HL-60 (cell line): ENCODE measurements around the gene PPP1R9A.

Experiments used
- GABPA ChIP-seq: IDR thresholded peaks from 2 replicates; pipeline ENCODE4 v1.6.1; 2012; ENCODE audit warnings: low read depth
- POLR2AphosphoS5 ChIP-seq: IDR thresholded peaks from 2 replicates; pipeline ENCODE4 v1.6.1; 2012; ENCODE audit warnings: low read depth
- REST ChIP-seq: IDR thresholded peaks from 2 replicates; pipeline ENCODE4 v1.6.1; 2012; ENCODE audit warnings: low read depth; ENCODE audit not compliant: insufficient replicate concordance
- SPI1 ChIP-seq: IDR thresholded peaks from 2 replicates; pipeline ENCODE4 v1.6.1; 2012; ENCODE audit warnings: low read depth, mild to moderate bottlenecking, borderline replicate concordance
- TF ChIP-seq, protein P1 (sequence below): IDR thresholded peaks from one replicate; pipeline ENCODE4 v1.5.1; 2011; ENCODE audit warnings: low read length, control low read depth, inconsistent platforms; ENCODE audit not compliant: insufficient read depth

DNA sequence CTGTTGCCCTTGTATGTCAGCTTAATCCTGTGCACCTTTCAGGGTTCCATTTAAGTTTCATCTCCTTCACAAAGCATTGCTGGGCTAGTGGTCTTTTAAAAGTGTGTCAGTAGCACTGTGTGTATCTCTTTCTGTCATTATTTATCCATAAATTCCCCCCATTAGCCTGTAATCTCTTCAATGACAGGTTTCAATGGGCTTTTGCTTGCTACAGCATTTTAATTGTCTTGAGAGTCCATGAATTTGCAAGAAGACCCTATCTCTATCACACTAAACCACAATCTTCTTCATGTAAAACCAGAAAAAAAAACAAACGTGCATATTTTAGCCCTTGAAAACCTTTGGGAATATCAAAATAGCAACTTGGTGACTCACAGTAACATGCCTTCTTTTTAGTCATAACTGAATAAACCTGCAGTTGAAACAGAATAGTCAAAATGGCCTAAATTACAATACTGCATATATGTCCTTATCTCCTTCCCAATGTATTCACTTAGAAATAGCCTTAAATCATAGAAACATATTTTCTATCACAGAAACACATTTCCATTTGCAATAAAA is 298.4 kb downstream of the PPP1R9A start:
- TF ChIP-seq, protein P1, sequence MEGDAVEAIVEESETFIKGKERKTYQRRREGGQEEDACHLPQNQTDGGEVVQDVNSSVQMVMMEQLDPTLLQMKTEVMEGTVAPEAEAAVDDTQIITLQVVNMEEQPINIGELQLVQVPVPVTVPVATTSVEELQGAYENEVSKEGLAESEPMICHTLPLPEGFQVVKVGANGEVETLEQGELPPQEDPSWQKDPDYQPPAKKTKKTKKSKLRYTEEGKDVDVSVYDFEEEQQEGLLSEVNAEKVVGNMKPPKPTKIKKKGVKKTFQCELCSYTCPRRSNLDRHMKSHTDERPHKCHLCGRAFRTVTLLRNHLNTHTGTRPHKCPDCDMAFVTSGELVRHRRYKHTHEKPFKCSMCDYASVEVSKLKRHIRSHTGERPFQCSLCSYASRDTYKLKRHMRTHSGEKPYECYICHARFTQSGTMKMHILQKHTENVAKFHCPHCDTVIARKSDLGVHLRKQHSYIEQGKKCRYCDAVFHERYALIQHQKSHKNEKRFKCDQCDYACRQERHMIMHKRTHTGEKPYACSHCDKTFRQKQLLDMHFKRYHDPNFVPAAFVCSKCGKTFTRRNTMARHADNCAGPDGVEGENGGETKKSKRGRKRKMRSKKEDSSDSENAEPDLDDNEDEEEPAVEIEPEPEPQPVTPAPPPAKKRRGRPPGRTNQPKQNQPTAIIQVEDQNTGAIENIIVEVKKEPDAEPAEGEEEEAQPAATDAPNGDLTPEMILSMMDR: no peak
- no peak for TF ChIP-seq REST
- no peak for TF ChIP-seq SPI1
- no peak for TF ChIP-seq POLR2AphosphoS5
- no peak for TF ChIP-seq GABPA
